ENCODE results near the gene PRDM12.

DNA sequence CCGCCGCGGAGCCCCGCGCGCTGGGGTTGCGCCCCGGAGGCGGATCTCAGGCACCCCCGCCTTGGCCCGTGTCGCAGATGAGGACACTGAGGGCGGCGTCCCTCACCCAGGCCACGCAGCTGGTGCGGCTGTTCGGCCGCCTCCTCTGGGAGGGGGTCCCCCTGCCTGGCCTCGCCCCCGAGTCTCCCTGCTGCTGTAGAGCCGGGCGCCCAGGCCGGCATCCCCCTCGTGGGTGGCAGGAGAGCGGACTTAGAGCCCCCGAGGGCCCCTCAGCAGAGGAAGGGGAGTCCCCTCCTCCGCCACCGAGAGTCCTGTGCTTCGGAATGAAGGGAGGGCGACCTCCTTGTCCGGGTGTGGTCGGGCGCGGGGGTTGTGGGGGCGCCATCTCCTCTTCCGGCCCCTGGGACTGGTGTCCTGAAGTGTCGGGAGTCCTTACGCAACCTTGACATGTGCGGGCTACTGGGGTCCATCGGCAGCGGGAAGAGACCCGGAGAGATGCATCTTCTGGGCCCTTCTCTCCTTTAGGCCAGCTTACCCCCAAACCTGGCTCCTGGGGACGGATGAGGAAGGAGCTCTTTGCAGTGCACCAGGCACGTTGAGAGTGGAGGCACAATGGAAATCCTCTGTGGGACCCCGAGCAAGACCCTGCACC lies 17.5 kb downstream of the PRDM12 start:
- no peak for TF ChIP-seq POLR2A (IDR thresholded peaks at IDR 0.05)
- no peak for TF ChIP-seq CTCF (IDR thresholded peaks at IDR 0.05)
